Stimulated activated CD4-positive, alpha-beta T cell treated with anti-CD3 and anti-CD28 coated beads, Interleukin-12 subunit alpha, Interleukin-12 subunit beta, amount 100 ng/mL, for 48 hours (primary cell): ENCODE data around the gene MYO5B.

ENCODE experiments used
- DNase-seq, 3 donors: peaks; one replicate each; pipeline ENCODE4 v3.0.0-alpha.2; 2020; ENCODE audit warnings: low read depth in 2 of 3, low spot score in 1 of 3

The MYO5B gene

DNA sequence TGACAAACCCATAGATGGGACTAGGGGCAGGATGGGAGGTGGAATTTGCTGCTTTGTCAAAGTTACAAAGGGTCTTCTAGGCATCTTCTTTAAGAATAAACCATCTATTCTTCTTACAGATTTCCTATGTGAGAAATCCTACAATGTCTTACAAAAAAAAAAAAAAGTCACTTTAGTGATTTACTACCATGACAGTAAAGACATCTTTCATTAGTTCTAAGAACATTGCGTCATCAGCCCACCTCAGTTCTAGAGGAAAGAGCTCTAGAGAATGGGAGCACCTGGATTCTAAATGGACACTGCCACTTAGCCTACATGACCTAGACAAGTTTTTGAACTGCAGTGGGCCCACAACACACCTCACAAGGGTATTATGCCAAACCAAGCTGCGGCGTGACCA is 172.0 kb downstream of the MYO5B start:
- DNase-seq: no peak

GRCh38 chr18:50014606-50015005 is 180.3 kb downstream of the MYO5B start:
- no peak for DNase-seq

GRCh38 chr18:50013363-50014138 is 181.4 kb downstream of the MYO5B start:
- no peak for DNase-seq

DNA sequence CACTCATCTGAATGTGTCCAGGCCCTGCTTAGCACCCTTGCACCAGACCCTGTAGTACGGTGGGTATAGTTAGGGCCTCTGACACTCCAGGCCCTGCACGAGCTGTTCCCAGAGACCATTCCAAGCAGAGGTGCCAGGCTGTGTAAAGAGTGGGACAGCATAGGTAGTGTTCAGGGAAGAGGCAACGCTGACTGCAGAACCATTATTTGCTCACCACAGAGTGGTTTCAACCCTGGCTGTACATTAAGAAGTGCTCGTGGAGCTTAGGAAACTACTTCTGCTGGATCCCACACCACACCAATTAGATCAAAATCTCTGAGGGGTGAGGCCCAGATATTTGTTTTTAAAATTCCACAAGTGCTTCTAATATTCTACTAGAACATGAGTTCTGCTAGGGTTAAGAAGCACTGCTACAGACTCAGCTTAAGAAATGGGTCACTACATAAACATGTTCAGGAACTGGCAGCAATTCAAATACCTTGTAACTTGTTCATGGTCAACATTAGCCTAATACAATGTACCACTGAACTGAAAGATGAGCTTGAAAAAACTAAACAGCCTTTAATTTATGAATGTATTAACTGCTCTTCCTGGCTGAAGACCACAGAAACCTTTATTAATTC is 183.0 kb downstream of the MYO5B start:
- DNase-seq: no peak

DNA sequence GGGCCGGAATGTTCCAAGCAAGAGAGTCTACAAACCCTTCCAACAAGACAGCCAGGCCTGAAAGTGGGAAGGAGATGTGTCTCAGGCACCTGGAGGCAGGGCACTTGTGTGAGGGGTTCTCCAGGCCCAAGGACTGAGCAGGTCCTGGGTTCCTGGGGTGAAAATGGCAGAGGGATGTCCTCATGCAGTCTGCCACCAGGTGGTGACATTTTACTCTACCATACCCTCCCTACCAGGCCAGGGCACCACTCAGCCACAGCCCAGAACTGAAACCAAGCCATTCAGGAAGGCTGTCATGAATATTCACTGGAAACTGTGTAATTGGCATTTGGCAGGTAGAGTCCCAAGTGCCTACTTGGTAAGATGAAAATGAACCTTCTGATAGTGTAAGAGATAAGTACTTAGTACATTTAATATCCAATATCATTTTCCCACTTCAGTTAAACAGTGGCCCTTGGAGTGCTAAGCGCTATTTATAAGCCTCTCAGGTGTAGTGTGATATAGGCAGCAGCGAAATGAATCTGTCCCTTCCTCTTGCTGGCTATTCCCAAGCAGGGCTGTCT is 185.1 kb downstream of the MYO5B start:
- DNase-seq: peak; percentile 11 to 24 (median 17)

- DNase-seq: no peak
These were observed 186.6 kb downstream of the MYO5B start for GRCh38 chr18:50008306-50008705.

- DNase-seq: no peak
These were observed 188.4 kb downstream of the MYO5B start for GRCh38 chr18:50006470-50007046.

DNA sequence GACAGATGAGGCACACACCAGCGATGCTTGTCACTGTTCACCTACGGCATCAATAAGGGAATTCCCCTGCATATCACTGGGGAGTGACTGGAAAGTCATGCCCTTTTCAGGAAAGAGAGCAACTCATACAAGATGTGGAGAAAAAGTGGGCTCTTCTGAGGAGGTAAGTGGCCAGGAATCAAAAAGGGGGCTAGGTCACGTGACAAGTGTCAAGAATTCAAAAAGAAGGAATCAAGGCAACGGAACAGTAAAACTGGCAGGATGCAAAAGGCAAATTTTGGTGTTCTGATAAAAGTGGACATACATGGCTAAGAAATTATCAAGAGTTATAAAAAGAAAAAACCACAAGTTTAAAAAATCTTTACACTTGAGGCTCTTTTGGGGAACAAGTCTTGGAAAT is 190.9 kb downstream of the MYO5B start:
- DNase-seq: no peak

DNA sequence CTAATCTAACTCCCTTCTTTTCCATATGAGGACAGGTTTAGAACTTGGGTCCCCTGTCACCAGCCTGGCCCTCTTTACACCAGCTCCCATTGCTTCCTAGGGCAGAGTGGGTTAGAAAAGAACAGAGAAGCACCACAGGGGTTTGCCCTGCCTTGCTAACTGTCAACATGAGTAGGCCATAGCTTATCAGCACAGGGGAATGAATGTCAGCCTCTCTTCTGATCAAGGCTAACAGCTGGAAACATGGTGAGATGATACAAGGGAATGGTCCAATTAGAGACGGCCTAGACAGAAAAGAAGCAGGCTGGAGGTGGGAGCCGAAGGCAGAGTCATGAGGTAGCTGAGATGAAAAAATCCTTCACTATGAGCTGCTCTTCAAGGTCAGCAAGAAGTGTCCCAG is 192.2 kb downstream of the MYO5B start:
- no peak for DNase-seq

GRCh38 chr18:50000227-50000626 is 194.7 kb downstream of the MYO5B start:
- DNase-seq: no peak

DNA sequence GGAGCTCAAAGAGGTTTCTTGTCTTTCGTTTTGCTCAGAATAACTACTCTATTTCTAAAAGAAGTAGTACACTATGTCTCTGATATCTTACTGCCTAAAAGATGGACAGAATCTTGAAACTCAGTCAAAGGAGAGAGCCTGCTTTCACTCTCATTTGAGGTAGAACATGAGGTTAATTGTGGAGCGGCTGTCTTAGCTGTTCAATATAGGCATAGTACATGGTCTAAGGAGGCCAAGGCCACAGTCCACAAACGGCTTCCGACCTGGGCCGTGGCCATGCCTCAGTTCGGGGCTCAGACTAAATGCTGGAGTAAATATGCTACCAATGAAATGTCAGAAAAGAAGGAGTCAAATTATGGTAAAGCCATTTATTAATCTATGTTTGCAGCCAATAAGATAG is 195.8 kb downstream of the MYO5B start:
- DNase-seq: no peak

GRCh38 chr18:49997558-49997957 is 197.4 kb downstream of the MYO5B start:
- no peak for DNase-seq

DNA sequence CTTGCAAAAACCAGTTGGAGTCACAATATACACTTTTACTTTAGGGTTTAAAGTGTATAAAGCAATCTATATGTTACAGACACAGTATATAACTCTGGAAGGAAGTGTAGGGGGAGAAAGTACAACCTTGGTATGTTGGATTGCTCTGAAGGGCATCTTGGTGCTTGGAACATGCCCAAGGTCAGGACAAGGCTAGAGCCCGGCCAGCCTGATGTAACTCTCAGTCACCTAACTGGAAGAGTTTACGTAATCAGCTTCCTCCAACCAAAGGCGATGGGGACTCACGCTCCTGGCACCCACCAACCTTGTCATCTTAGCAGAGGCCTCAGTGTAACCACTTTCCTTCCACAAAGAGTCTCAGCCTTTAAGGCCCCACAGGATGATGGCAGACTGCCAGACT is 200.5 kb downstream of the MYO5B start:
- DNase-seq: no peak

- no peak for DNase-seq
These were observed 201.6 kb downstream of the MYO5B start for GRCh38 chr18:49993299-49993698.

DNA sequence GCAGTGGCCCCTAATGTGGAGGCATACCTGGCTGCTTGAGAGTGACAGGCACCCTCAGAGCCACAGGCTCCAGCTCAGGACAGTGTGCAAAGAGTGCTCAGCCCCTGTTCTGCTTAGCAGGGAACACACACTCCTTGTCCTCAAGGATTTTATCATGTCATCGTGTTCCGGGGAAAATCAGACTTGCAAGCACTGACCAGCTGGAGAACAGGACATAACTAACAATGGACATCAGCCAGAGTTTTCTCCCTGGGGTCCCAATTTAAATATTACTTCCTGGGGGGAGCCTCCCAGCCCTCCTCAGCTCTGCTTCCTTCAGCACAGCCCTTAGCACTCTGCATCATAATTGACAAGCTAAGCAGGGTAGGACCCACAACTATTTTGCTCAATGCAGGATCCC is 206.2 kb downstream of the MYO5B start:
- DNase-seq: no peak

DNA sequence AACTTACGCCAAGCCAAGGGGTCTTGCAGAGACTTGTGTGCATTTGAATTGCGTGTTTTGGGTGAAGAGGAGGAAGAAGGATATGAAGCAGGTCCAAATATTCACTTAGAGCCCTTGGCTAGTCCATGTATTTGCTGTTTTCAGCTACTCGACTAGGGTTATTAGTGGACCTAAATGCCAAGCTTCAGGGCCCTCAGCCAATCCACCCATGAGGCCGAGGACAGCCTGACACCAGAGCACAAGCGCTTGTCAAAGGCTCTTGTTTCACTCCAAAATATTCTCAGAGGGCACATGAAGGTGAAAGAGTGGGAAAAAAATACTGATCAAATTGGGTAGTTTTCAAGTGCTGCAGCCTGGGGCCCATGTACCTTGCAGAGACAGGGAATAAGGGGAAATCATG is 206.8 kb downstream of the MYO5B start:
- DNase-seq: no peak

DNA sequence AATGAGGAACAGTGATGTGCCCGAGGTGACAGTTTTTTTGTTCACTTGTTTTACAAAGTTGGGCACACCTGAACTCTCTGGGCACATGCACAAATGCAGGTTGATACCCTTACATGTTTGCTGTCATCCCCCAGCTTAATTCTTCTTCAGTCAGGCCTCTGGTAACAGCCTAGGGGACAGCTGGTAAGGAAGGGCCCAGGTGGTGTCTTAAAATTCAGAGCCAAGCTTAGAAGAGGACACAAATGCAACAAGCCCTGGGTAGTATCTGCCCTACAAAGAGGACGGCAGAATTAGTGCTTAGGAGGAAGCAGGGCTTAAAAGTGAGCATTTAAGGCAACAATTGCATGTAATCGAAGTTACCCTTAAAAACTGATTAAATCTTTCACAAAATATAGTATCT is 209.7 kb downstream of the MYO5B start:
- no peak for DNase-seq

DNA sequence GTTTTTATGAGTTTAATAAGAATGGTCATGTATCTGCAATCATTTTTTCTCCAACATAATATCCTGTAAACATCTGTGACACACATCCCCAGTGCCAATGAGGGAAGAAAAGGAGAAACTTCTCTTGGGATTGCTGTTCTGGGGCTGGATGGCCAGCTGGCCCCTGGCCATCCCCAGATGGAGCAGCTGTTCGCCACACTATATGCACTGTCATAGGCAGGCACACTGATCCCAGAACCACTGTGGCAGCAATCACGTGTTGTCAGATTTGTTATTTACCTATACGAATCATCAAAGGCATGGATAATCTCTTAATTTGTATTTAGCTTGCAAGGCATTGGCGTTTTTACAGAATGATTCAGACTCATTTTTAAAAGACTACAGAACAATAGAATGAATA is 214.1 kb downstream of the MYO5B start:
- DNase-seq: no peak

DNA sequence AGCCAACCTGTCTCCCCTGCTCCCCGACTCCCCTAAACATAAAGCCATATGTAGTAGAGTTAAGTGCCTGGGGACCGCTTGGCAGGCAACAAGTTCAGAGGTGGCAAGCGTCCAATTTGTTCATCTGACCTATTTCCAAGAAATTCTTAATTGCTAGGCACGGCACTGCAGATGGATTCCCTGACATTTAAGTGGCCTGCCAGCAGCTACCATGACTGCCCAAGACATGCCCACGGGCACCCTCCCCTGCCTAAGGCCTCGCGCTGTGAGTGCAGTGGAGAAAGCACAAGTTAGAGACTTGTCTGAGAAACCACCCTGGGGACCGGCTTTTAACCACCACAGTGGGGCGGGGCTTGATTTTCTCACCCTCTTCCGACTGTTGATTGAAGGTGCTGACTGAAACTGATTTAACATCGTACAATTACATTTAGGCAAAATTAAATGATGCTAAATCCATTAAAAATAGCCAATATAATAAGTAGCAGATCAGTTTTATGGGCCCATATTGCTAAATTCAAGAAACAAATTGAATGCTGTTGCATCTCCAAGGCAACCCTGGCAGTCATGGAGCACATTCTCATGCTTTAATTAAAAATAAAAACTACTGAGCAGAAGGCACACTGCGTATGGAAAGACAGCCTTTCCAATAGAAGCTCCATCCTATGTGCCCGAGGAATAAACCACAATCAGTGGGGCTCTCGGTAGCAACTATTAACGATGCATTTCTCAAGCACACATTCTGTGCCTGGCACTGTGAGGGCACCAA is 218.0 kb downstream of the MYO5B start:
- DNase-seq: no peak

- no peak for DNase-seq
These were observed 218.9 kb downstream of the MYO5B start for GRCh38 chr18:49976001-49976400.

GRCh38 chr18:49974079-49974478 is 220.9 kb downstream of the MYO5B start:
- no peak for DNase-seq

DNA sequence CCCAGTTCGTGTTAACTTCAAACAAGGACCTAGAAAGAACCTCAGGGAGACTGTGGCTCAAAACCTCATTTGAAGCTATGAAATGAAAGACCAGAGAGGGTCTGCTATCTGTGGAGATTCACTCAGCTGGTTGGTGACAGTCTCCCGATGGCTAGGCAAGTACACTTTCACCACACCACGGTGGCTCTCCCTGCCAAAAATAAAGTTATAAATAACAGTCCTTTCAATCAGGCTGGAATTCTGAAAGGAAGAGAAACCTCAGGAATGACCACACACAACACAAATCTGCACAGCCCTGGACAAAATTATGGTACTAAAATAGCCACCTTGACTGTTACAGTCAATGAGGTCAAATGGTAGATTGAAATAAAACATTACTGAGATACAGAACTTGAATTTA is 221.4 kb downstream of the MYO5B start:
- DNase-seq: no peak
